H9 (cell line): ENCODE data around the gene PTPN22. TPM values are rescaled to one million over a fixed set of nuclear protein-coding genes. Genes with fewer than 3 reads are reported as not detected.

Source experiments
- DNase-seq: peaks from one replicate; pipeline ENCODE4 v3.0.0-alpha.2; 2017
- H2AFZ ChIP-seq: one replicate; pipeline ENCODE4 v1.6.1; 2013; ENCODE audit warnings: mild to moderate bottlenecking, low read length, control low read depth, moderate library complexity
- H2AK5ac ChIP-seq: 2 replicates; pipeline ENCODE4 v1.6.1; 2013; ENCODE audit warnings: low read length, control low read depth, mixed read lengths; ENCODE audit not compliant: insufficient read length
- H2BK120ac ChIP-seq: one replicate; pipeline ENCODE4 v1.6.1; 2013; ENCODE audit warnings: low read depth, mild to moderate bottlenecking, low read length, control low read depth, inconsistent platforms; ENCODE audit not compliant: poor library complexity, severe bottlenecking
- H2BK12ac ChIP-seq: 2 replicates; pipeline ENCODE4 v1.6.1; 2013; ENCODE audit warnings: low read length, control low read depth, mixed read lengths, low read depth; ENCODE audit not compliant: insufficient read length
- H2BK15ac ChIP-seq: 2 replicates; pipeline ENCODE4 v1.6.1; 2013; ENCODE audit warnings: low read depth, low read length, control low read depth
- H2BK20ac ChIP-seq: one replicate; pipeline ENCODE4 v1.6.1; 2013; ENCODE audit warnings: low read depth, mild to moderate bottlenecking, low read length, control low read depth, inconsistent platforms; ENCODE audit not compliant: poor library complexity, severe bottlenecking
- H2BK5ac ChIP-seq: 2 replicates; pipeline ENCODE4 v1.6.1; 2013; ENCODE audit warnings: low read length, control low read depth, mixed read lengths; ENCODE audit not compliant: insufficient read length
- H3K14ac ChIP-seq: 2 replicates; pipeline ENCODE4 v1.6.1; 2013; ENCODE audit warnings: low read length, control low read depth; ENCODE audit not compliant: insufficient read depth
- H3K18ac ChIP-seq: 2 replicates; pipeline ENCODE4 v1.6.1; 2013; ENCODE audit warnings: low read depth, mild to moderate bottlenecking, mixed read lengths, low read length, control low read depth; ENCODE audit not compliant: insufficient read length
- H3K23ac ChIP-seq: 2 replicates; pipeline ENCODE4 v1.6.1; 2013; ENCODE audit warnings: low read length, control low read depth, mixed read lengths, low read depth; ENCODE audit not compliant: insufficient read length
- H3K23me2 ChIP-seq: 2 replicates; pipeline ENCODE4 v1.6.1; 2013; ENCODE audit warnings: low read depth, mild to moderate bottlenecking, mixed read lengths, low read length, control low read depth; ENCODE audit not compliant: insufficient read length, poor library complexity, severe bottlenecking
- H3K27ac ChIP-seq: 2 replicates; pipeline ENCODE4 v1.5.1; 2013; ENCODE audit warnings: low read length, control low read depth, mixed read lengths, low read depth; ENCODE audit not compliant: insufficient read length
- H3K27me3 ChIP-seq: 2 replicates; pipeline ENCODE4 v1.6.1; 2013; ENCODE audit warnings: low read length, control low read depth, inconsistent platforms; ENCODE audit not compliant: insufficient read depth
- H3K4ac ChIP-seq: 2 replicates; pipeline ENCODE4 v1.6.1; 2013; ENCODE audit warnings: low read depth, mild to moderate bottlenecking, control low read depth, inconsistent platforms, low read length, moderate library complexity
- H3K4me1 ChIP-seq: 2 replicates; pipeline ENCODE4 v1.6.1; 2013; ENCODE audit warnings: low read length, control low read depth, inconsistent platforms; ENCODE audit not compliant: insufficient read depth
- H3K4me2 ChIP-seq: 2 replicates; pipeline ENCODE4 v1.6.1; 2013; ENCODE audit warnings: low read length, control low read depth, mixed read lengths; ENCODE audit not compliant: insufficient read length, insufficient read depth
- H3K56ac ChIP-seq: 2 replicates; pipeline ENCODE4 v1.6.1; 2013; ENCODE audit warnings: low read depth, mild to moderate bottlenecking, mixed read lengths, low read length, control low read depth; ENCODE audit not compliant: insufficient read length
- H3K79me1 ChIP-seq: 2 replicates; pipeline ENCODE4 v1.6.1; 2013; ENCODE audit warnings: low read depth, mild to moderate bottlenecking, moderate library complexity, low read length, control low read depth, inconsistent platforms; ENCODE audit not compliant: insufficient read depth, poor library complexity, severe bottlenecking
- H3K79me2 ChIP-seq: 2 replicates; pipeline ENCODE4 v1.6.1; 2013; ENCODE audit warnings: low read length, control low read depth, inconsistent platforms; ENCODE audit not compliant: insufficient read depth
- H3K9ac ChIP-seq: 2 replicates; pipeline ENCODE4 v1.6.1; 2013; ENCODE audit warnings: low read length, control low read depth, mixed read lengths; ENCODE audit not compliant: insufficient read length; ENCODE audit errors: extremely low read depth
- H3K9me3 ChIP-seq: one replicate; pipeline ENCODE4 v1.6.1; 2013; ENCODE audit warnings: low read depth, low read length, inconsistent platforms; ENCODE audit not compliant: control insufficient read depth
- H3T11ph ChIP-seq: one replicate; pipeline ENCODE4 v1.6.1; 2013; ENCODE audit warnings: mild to moderate bottlenecking, low read length, control low read depth, inconsistent platforms
- H4K20me1 ChIP-seq: one replicate; pipeline ENCODE4 v1.6.1; 2013; ENCODE audit not compliant: control insufficient read depth, insufficient read length, insufficient read depth
- H4K5ac ChIP-seq: 2 replicates; pipeline ENCODE4 v1.6.1; 2013; ENCODE audit warnings: low read depth, mild to moderate bottlenecking, mixed read lengths, low read length, control low read depth; ENCODE audit not compliant: insufficient read length
- H4K8ac ChIP-seq: replicated peaks from 2 replicates; pipeline ENCODE4 v1.6.1; 2013; ENCODE audit warnings: low read length, control low read depth, mixed read lengths, low read depth; ENCODE audit not compliant: insufficient read length
- H4K91ac ChIP-seq: 2 replicates; pipeline ENCODE4 v1.6.1; 2013; ENCODE audit warnings: low read depth, mild to moderate bottlenecking, moderate library complexity, mixed read lengths, low read length, control low read depth; ENCODE audit not compliant: insufficient read length
- H3K27ac Mint-ChIP-seq, 3 experiments: 2 replicates in 2 of 3; 3 replicates in 1 of 3; pipeline ENCODE4 v1.8.0; 2020 to 2021; ENCODE audit warnings: mixed read lengths in 3 of 3, mild to moderate bottlenecking in 1 of 3, moderate library complexity in 1 of 3
- H3K27me3 Mint-ChIP-seq: 2 replicates; pipeline ENCODE4 v1.8.0; 2021; ENCODE audit warnings: low read depth, mild to moderate bottlenecking, moderate library complexity, mixed read lengths
- H3K36me3 Mint-ChIP-seq, 3 experiments: 2 replicates in 2 of 3; 3 replicates in 1 of 3; pipeline ENCODE4 v1.8.0; 2020 to 2021; ENCODE audit warnings: low read depth in 3 of 3, mixed read lengths in 3 of 3; ENCODE audit not compliant: insufficient read depth in 1 of 3
- H3K4me1 Mint-ChIP-seq, 2 experiments: 2 replicates each; pipeline ENCODE4 v1.8.0; 2020; ENCODE audit warnings: mixed read lengths in 2 of 2
- H3K4me3 Mint-ChIP-seq, 2 experiments: 2 replicates in 1 of 2; 3 replicates in 1 of 2; pipeline ENCODE4 v1.8.0; 2020 to 2021; ENCODE audit warnings: mild to moderate bottlenecking in 2 of 2, mixed read lengths in 2 of 2, moderate library complexity in 1 of 2
- H3K9me3 Mint-ChIP-seq, 2 experiments: 2 replicates in 1 of 2; 3 replicates in 1 of 2; pipeline ENCODE4 v1.8.0; 2020; ENCODE audit warnings: mild to moderate bottlenecking in 2 of 2, mixed read lengths in 2 of 2, moderate library complexity in 1 of 2
- CTCF ChIP-seq: fragments of 200-600 bp; sonication (generic); conservative IDR thresholded peaks from 3 replicates; pipeline ENCODE4 v1.8.0; 2021; ENCODE audit warnings: antibody characterized with exemption, mild to moderate bottlenecking
- WGBS: extraction: QIAGEN DNeasy Blood & Tissue Kit; methylation state at CpG from one replicate; pipeline ENCODE4 v1.1.7; 2013; ENCODE audit warnings: missing lambda C conversion rate, low lambda C conversion rate, mixed read lengths; ENCODE audit not compliant: insufficient read length; ENCODE audit errors: extremely low coverage; 5-methylcytosine and 5-hydroxymethylcytosine counted together
- total RNA-seq: library from RNA; stranded (reverse); gene quantifications from 2 replicates; pipeline ENCODE4 v1.2.1, GENCODE V29; 2021

PTPN22 gene
- total RNA-seq, 1 experiment from 2014 or later = not detected

GRCh38 chr1:113917400-113918082, 46.0 kb upstream of the PTPN22 start:
- peak overlapping the region in 1 of 3 experiments; percentile 27; a peak in 1 of 7 replicates for H3K27ac Mint-ChIP-seq
- peaks cover 8% of the 10 kb centered on the region for H3K27me3 Mint-ChIP-seq
- Histone ChIP-seq H3K18ac (no peak overlapping the region), H4K5ac (no peak overlapping the region), H3K23ac (no peak overlapping the region), H3K56ac (no peak overlapping the region), H3K4me2 (no peak overlapping the region), H4K91ac (no peak overlapping the region), H3K79me1 (no peaks in the 10 kb centered on the region), H3K27ac (no peak overlapping the region), H2AK5ac (no peak overlapping the region), H3K9ac (no peak overlapping the region), H2AFZ (no peak overlapping the region), H3K27me3 (no peaks in the 10 kb centered on the region), H3K9me3 (no peaks in the 10 kb centered on the region), H3K23me2 (no peaks in the 10 kb centered on the region), H4K20me1 (no peaks in the 10 kb centered on the region), H3T11ph (no peak overlapping the region), H2BK15ac (no peak overlapping the region), H3K4me1 (no peaks in the 10 kb centered on the region), H3K4ac (no peak overlapping the region), H3K14ac (no peak overlapping the region), H2BK12ac (no peak overlapping the region), H3K79me2 (no peaks in the 10 kb centered on the region), H4K8ac (no peak overlapping the region), H2BK5ac (no peak overlapping the region), H2BK20ac (no peak overlapping the region), H2BK120ac (no peak overlapping the region)
- no peaks in the 10 kb centered on the region for H3K36me3 Mint-ChIP-seq
- H3K4me3 Mint-ChIP-seq = no peak overlapping the region
- no peaks in the 10 kb centered on the region for H3K9me3 Mint-ChIP-seq
- H3K4me1 Mint-ChIP-seq = peaks cover 3% of the 10 kb centered on the region in 2 experiments; a peak in 1 of 4 replicates
- DNase-seq = no peak
- no peak for TF ChIP-seq CTCF
- WGBS = no CpG with 5 or more reads among the region's 2 CpGs
